ENCODE results near the gene DTNB. TPM values are rescaled to one million over a fixed set of nuclear protein-coding genes. Genes with fewer than 3 reads are reported as not detected.

The DTNB gene
- total and polyA plus RNA-seq, 2 of the 4 experiments (the other 2 are of a cell fraction) = 3.8 to 5.3 TPM

GRCh38 chr2:25639131-25639530 lies 34.2 kb downstream of the DTNB start:
- H2AK9ac ChIP-seq (replicated peaks; ENCODE audit: low read depth, low read length, poor library complexity) = no peak overlapping the region
- CTCF ChIA-PET = interaction anchor here (1.0 kb wide), 1 partner anchor 15 kb away, joined by 3 read pairs; no protein-coding TSS in a partner anchor
- no peak overlapping the region for H3K18ac ChIP-seq (ENCODE audit: low read depth, low read length)
- no peak overlapping the region for H3K23ac ChIP-seq (ENCODE audit: low read depth, low read length)
- H3K4me1 ChIP-seq (ENCODE audit: control insufficient read depth, insufficient read depth, low read length) = no peaks in the 10 kb centered on the region
- no peaks in the 10 kb centered on the region for H3K27me3 ChIP-seq (ENCODE audit: control insufficient read depth, insufficient read depth, low read length)
- intact Hi-C loops (cut with micrococcal nuclease) (no loop called here), dilution Hi-C loops (cut with HindIII; ENCODE audit: low sequenced_read_pairs, unreplicated experiment) (no loop called here), in situ Hi-C loops (cut with MboI; ENCODE audit: low sequenced_read_pairs) (no loop called here)
- no peaks in the 10 kb centered on the region for H3K9me3 ChIP-seq (ENCODE audit: control insufficient read depth, insufficient read depth, low read length)
- H3K9me1 ChIP-seq (ENCODE audit: insufficient read depth, low read length) = no peaks in the 10 kb centered on the region
- POLR2A ChIA-PET (ENCODE audit: unreplicated experiment) = no interaction called here
- H3K4me2 ChIP-seq (ENCODE audit: low read depth, low read length) = no peak overlapping the region
- no peak overlapping the region for H4K91ac ChIP-seq (ENCODE audit: insufficient read depth, low read depth, low read length)
- H2BK15ac ChIP-seq (ENCODE audit: low read depth, low read length) = no peak overlapping the region
- peak; percentile 25 for DNase-seq
- H3K4me3 ChIP-seq (ENCODE audit: insufficient read depth, low read depth, low read length) = no peak overlapping the region
- no peak overlapping the region for H2BK20ac ChIP-seq (ENCODE audit: low read depth, low read length)
- no peak overlapping the region for H4K8ac ChIP-seq (ENCODE audit: low read depth in 2 of 2, low read length in 2 of 2)
- no peak overlapping the region for H3K4ac ChIP-seq (ENCODE audit: low read depth, low read length)
- no peaks in the 10 kb centered on the region for H4K20me1 ChIP-seq (ENCODE audit: insufficient read depth, low read length)
- ATAC-seq (ENCODE audit: low read depth) = no peak
- H2AK5ac ChIP-seq (ENCODE audit: low read depth, low read length) = no peak overlapping the region
- H2AFZ ChIP-seq (replicated peaks; ENCODE audit: low read length, poor library complexity) = no peak overlapping the region
- H3K9ac ChIP-seq (ENCODE audit: low read depth, low read length) = no peak overlapping the region
- no peak overlapping the region for H3K14ac ChIP-seq (replicated peaks; ENCODE audit: low read depth, low read length)
- no peak overlapping the region for H2BK120ac ChIP-seq (ENCODE audit: low read depth, low read length)
- BruUV-seq (replicated peaks) = no TSS peak
- 52% methylated on average over 2 of the region's 9 CpGs; no CpG with 5 or more reads in 1 of the 2 experiments for WGBS, 2 experiments (ENCODE audit: extremely low coverage in 2 of 2, insufficient read length in 1 of 2)
- TF ChIP-seq BHLHE40 (IDR thresholded peaks at IDR 0.05; ENCODE audit: low read depth, low read length) = no peak
- no peak for TF ChIP-seq SMC3 (IDR thresholded peaks at IDR 0.05; ENCODE audit: low read depth, low read length)
- TF ChIP-seq MAFK (IDR thresholded peaks at IDR 0.05; ENCODE audit: low read depth, low read length) = no peak
- TF ChIP-seq FOS (IDR thresholded peaks at IDR 0.05; ENCODE audit: low read depth, low read length) = no peak
- no peak for TF ChIP-seq CTCF (conservative IDR thresholded peaks at IDR 0.05; ENCODE audit: low read depth, low read length)
- TF ChIP-seq MXI1 (IDR thresholded peaks at IDR 0.05; ENCODE audit: borderline replicate concordance, low read depth, low read length) = no peak
- no peak for TF ChIP-seq RCOR1 (IDR thresholded peaks at IDR 0.05; ENCODE audit: insufficient replicate concordance, low read length)
- no peak for TF ChIP-seq MAZ (IDR thresholded peaks at IDR 0.05; ENCODE audit: borderline replicate concordance, low read depth, low read length)
- no peak for TF ChIP-seq POLR2A (IDR thresholded peaks at IDR 0.05; ENCODE audit: low read depth, low read length)
- no peak for TF ChIP-seq RFX5 (IDR thresholded peaks at IDR 0.05; ENCODE audit: low read depth, low read length)
- no peak for TF ChIP-seq USF2 (IDR thresholded peaks at IDR 0.05; ENCODE audit: low read depth, low read length)
- no peak for TF ChIP-seq RAD21 (IDR thresholded peaks at IDR 0.05; ENCODE audit: low read length)
- TF ChIP-seq NFE2L2 (IDR thresholded peaks at IDR 0.05; ENCODE audit: low read depth, low read length) = no peak
- no peak for TF ChIP-seq ELK1 (IDR thresholded peaks at IDR 0.05; ENCODE audit: borderline replicate concordance, low read depth, low read length)
- no peak for TF ChIP-seq CEBPB (IDR thresholded peaks at IDR 0.05; ENCODE audit: low read depth, low read length)
- TF ChIP-seq CHD1 (IDR thresholded peaks at IDR 0.05; ENCODE audit: low read depth, low read length) = no peak
- H4K5ac ChIP-seq (ENCODE audit: low read depth, low read length) = no peak overlapping the region
- no peak overlapping the region for H2BK5ac ChIP-seq (ENCODE audit: low read depth, low read length, poor library complexity, severe bottlenecking)
- no peak overlapping the region for H3K56ac ChIP-seq (ENCODE audit: extremely low read depth, insufficient read depth, low read length)
- no peaks in the 10 kb centered on the region for H3K79me1 ChIP-seq (ENCODE audit: low read depth in 1 of 2, low read length in 2 of 2)
- H3K27ac ChIP-seq (ENCODE audit: insufficient read depth, low read length) = no peak overlapping the region
- H3K36me3 ChIP-seq (ENCODE audit: control insufficient read depth, insufficient read depth, low read length) = no peaks in the 10 kb centered on the region
